Measurements from ENCODE around the gene ARHGAP4.

ARHGAP4 gene

GRCh38 chrX:153869473-153870287 is 56.4 kb downstream of the ARHGAP4 start:
- ChIA-PET CTCF (no interaction called here), POLR2A (ENCODE audit: low non-redundant PET) (no interaction called here)
- TF ChIP-seq CTCF (conservative IDR thresholded peaks at IDR 0.05; ENCODE audit: low read depth), result no peak
- DNase-seq (ENCODE audit: low spot score), result no peak
- no peak overlapping the region for H3K27ac ChIP-seq

GRCh38 chrX:153868576-153869472 is 57.2 kb downstream of the ARHGAP4 start:
- no peak overlapping the region for H3K27ac ChIP-seq
- DNase-seq (ENCODE audit: low spot score), result no peak
- TF ChIP-seq CTCF (conservative IDR thresholded peaks at IDR 0.05; ENCODE audit: low read depth), result no peak
- ChIA-PET CTCF (no interaction called here), POLR2A (ENCODE audit: low non-redundant PET) (no interaction called here)

- POLR2A ChIA-PET (ENCODE audit: low non-redundant PET), result no interaction called here
- CTCF ChIA-PET, result no interaction called here
- H3K27ac ChIP-seq, result no peak overlapping the region
Measured at GRCh38 chrX:153867671-153868070, 58.4 kb downstream of the ARHGAP4 start.

GRCh38 chrX:153867139-153867538 is 58.9 kb downstream of the ARHGAP4 start:
- CTCF ChIA-PET, result no interaction called here
- TF ChIP-seq CTCF (conservative IDR thresholded peaks at IDR 0.05; ENCODE audit: low read depth), result no peak
- POLR2A ChIA-PET (ENCODE audit: low non-redundant PET), result no interaction called here
- no peak for DNase-seq (ENCODE audit: low spot score)
- H3K27ac ChIP-seq, result no peak overlapping the region

More at GRCh38 chrX:153867671-153868070, 58.4 kb downstream of the ARHGAP4 start:
- no peak for TF ChIP-seq CTCF (conservative IDR thresholded peaks at IDR 0.05; ENCODE audit: low read depth)
- DNase-seq (ENCODE audit: low spot score), result no peak

GRCh38 chrX:153866302-153867019 is 59.6 kb downstream of the ARHGAP4 start:
- no peak for DNase-seq (ENCODE audit: low spot score)
- TF ChIP-seq CTCF (conservative IDR thresholded peaks at IDR 0.05; ENCODE audit: low read depth), result no peak
- ChIA-PET CTCF (no interaction called here), POLR2A (ENCODE audit: low non-redundant PET) (no interaction called here)
- H3K27ac ChIP-seq, result no peak overlapping the region

- no peak for TF ChIP-seq CTCF (conservative IDR thresholded peaks at IDR 0.05; ENCODE audit: low read depth)
- H3K27ac ChIP-seq, result no peak overlapping the region
- CTCF ChIA-PET, result interaction anchor here (0.5 kb wide), 1 partner anchor 137 kb away, joined by 3 read pairs; no protein-coding TSS in a partner anchor
- POLR2A ChIA-PET (ENCODE audit: low non-redundant PET), result no interaction called here
- no peak for DNase-seq (ENCODE audit: low spot score)
Measured at GRCh38 chrX:153865685-153866084, 60.4 kb downstream of the ARHGAP4 start.

All from RWPE1 (cell line).